Panc1 (cell line): Measurements from ENCODE around the gene EP400. TPM values are rescaled to one million over a fixed set of nuclear protein-coding genes. Genes with fewer than 3 reads are reported as not detected.

Experiments used
- ATAC-seq: fragments of 200-7000 bp; cut with Tn5 transposase; 2 replicates; pipeline ENCODE4 v1.9.1; 2020; ENCODE audit warnings: mild to moderate bottlenecking, moderate library complexity
- BruUV-seq: library from RNA; stranded (reverse); fragments of 400-500 nt; replicated peaks from 2 replicates; lab custom pipeline; 2021; lab: Mats Ljungman, UMichigan
- CTCF ChIA-PET: fragments of 300-600 bp; sonication (Branson Sonifier 250); formaldehyde crosslinking; loops from one replicate; lab custom pipeline; 2022; ENCODE audit warnings: antibody characterized with exemption; lab: Charles Lee
- POLR2A ChIA-PET: fragments of 300-600 bp; sonication (Branson Sonifier 250); formaldehyde crosslinking; loops from one replicate; lab custom pipeline; 2022; ENCODE audit warnings: antibody characterized with exemption; lab: Charles Lee
- DNase-seq: peaks from one replicate; pipeline ENCODE4 v3.0.0-alpha.2; 2010; ENCODE audit warnings: low read depth, low spot score
- H3K27ac ChIP-seq: 2 replicates; pipeline ENCODE4 v1.5.1; 2011; ENCODE audit warnings: mild to moderate bottlenecking, low read length, inconsistent platforms
- H3K27me3 ChIP-seq: fragments of 200-500 bp; sonication (Bioruptor generic); 2 replicates; pipeline ENCODE4 v1.6.0; 2014; ENCODE audit warnings: low read length, inconsistent platforms; ENCODE audit not compliant: control insufficient read depth, insufficient read depth
- H3K36me3 ChIP-seq: fragments of 200-500 bp; sonication (Bioruptor generic); 2 replicates; pipeline ENCODE4 v1.5.1; 2014; ENCODE audit warnings: inconsistent platforms, mild to moderate bottlenecking, low read length, moderate library complexity; ENCODE audit not compliant: control insufficient read depth, insufficient read depth
- H3K4me1 ChIP-seq: 2 replicates; pipeline ENCODE4 v1.5.1; 2011; ENCODE audit warnings: inconsistent platforms, mild to moderate bottlenecking, low read length, moderate library complexity; ENCODE audit not compliant: control insufficient read depth, insufficient read depth
- H3K4me3 ChIP-seq, 2 experiments: 2 replicates each; pipeline ENCODE4 v1.5.1; 2011 to 2012; ENCODE audit warnings: low read depth in 2 of 2, low read length in 2 of 2, mild to moderate bottlenecking in 2 of 2, inconsistent platforms in 1 of 2, moderate library complexity in 1 of 2
- H3K9me3 ChIP-seq: fragments of 200-500 bp; sonication (Bioruptor generic); 2 replicates; pipeline ENCODE4 v1.5.1; 2014; ENCODE audit warnings: low read depth, mild to moderate bottlenecking, inconsistent platforms, low read length, moderate library complexity; ENCODE audit not compliant: control insufficient read depth, insufficient read depth
- CTCF ChIP-seq: fragments of 450-650 bp; IDR thresholded peaks from 2 replicates; pipeline ENCODE4 v1.5.1; 2017; ENCODE audit warnings: mild to moderate bottlenecking
- POLR2AphosphoS5 ChIP-seq: IDR thresholded peaks from 2 replicates; pipeline ENCODE4 v1.6.1; 2012; ENCODE audit warnings: mild to moderate bottlenecking, low read depth, low read length, moderate library complexity
- REST ChIP-seq, 2 experiments: IDR thresholded peaks; 2 replicates each; pipeline ENCODE4 v1.6.1; 2011 to 2012; ENCODE audit warnings: low read depth in 2 of 2, control low read depth in 1 of 2, low read length in 1 of 2, mild to moderate bottlenecking in 1 of 2, moderate library complexity in 1 of 2; ENCODE audit not compliant: insufficient read depth in 1 of 2
- SIN3A ChIP-seq: IDR thresholded peaks from 2 replicates; pipeline ENCODE4 v1.6.1; 2012; ENCODE audit warnings: low read depth, mild to moderate bottlenecking, low read length, moderate library complexity, borderline replicate concordance; ENCODE audit not compliant: insufficient read depth
- TCF7L2 ChIP-seq: IDR thresholded peaks from 2 replicates; pipeline ENCODE4 v1.6.1; 2011; ENCODE audit warnings: mild to moderate bottlenecking, low read depth, low read length, inconsistent platforms
- in situ Hi-C: cut with HindIII; loops from 2 replicates; pipeline ENCODE4 v1.10.0; 2016; ENCODE audit warnings: low sequenced_read_pairs, low pct_unique_long_range_greater_than_20kb
- intact Hi-C: fragments of 100-400 bp; cut with micrococcal nuclease; formaldehyde crosslinking; loops from one replicate; pipeline ENCODE4 v1.10.0; 2022; ENCODE audit not compliant: unreplicated experiment
- total RNA-seq: library from RNA; stranded (reverse); gene quantifications from one replicate; pipeline ENCODE4 v1.2.1, GENCODE V29; 2021; ENCODE audit not compliant: unreplicated experiment

The EP400 gene
- total RNA-seq, 1 experiment from 2014 or later: 59.4 TPM

GRCh38 chr12:132043216-132043615, 93.5 kb downstream of the EP400 start:
- in situ Hi-C loops (no loop called here), intact Hi-C loops (no loop called here)
- DNase-seq (no peak), ATAC-seq (no peak)
- Histone ChIP-seq H3K4me3 (no peak overlapping the region), H3K4me1 (no peaks in the 10 kb centered on the region), H3K9me3 (no peaks in the 10 kb centered on the region), H3K27ac (no peak overlapping the region), H3K27me3 (no peaks in the 10 kb centered on the region), H3K36me3 (peaks cover 17% of the 10 kb centered on the region)
- no TSS peak for BruUV-seq
- TF ChIP-seq SIN3A (no peak), TCF7L2 (no peak)
- CTCF ChIA-PET: no interaction called here
- POLR2A ChIA-PET: no interaction called here

GRCh38 chr12:132043770-132044467, 94.2 kb downstream of the EP400 start:
- no TSS peak for BruUV-seq
- H3K9me3 ChIP-seq: no peaks in the 10 kb centered on the region
- CTCF ChIA-PET: no interaction called here

More at GRCh38 chr12:132043770-132044467, 94.2 kb downstream of the EP400 start:
- ATAC-seq: no peak
- DNase-seq: no peak
- H3K4me3 ChIP-seq: no peak overlapping the region
- intact Hi-C loops (no loop called here), in situ Hi-C loops (no loop called here)
- no peak overlapping the region for H3K27ac ChIP-seq
- no peaks in the 10 kb centered on the region for H3K4me1 ChIP-seq
- POLR2A ChIA-PET: no interaction called here
- H3K27me3 ChIP-seq: no peaks in the 10 kb centered on the region
- H3K36me3 ChIP-seq: peaks cover 17% of the 10 kb centered on the region
- TF ChIP-seq SIN3A (no peak), REST (IDR thresholded peaks at IDR 0.05; ENCODE audit: insufficient read depth in 1 of 2, low read depth in 2 of 2, low read length in 1 of 2) (no peak), POLR2AphosphoS5 (no peak), CTCF (no peak), TCF7L2 (no peak)
